ENCODE data around the gene RBM8A. TPM values are rescaled to one million over a fixed set of nuclear protein-coding genes. Genes with fewer than 3 reads are reported as not detected.

The RBM8A gene
- polyA plus RNA-seq, 3 donors = 91.5 to 171 (median 115) TPM

GRCh38 chr1:145877923-145878486 is 49.3 kb downstream of the RBM8A start:
- TF ChIP-seq CTCF (IDR thresholded peaks at IDR 0.05) = no peak
- H3K27me3 Mint-ChIP-seq (ENCODE audit: low read depth in 3 of 3) = peaks cover under 1 to 5% (median 3%) of the 10 kb centered on the region in 3 donors
- H3K9me3 Mint-ChIP-seq = peaks cover 0 to 3% (median 0%) of the 10 kb centered on the region in 7 donors
- H2AFZ ChIP-seq (ENCODE audit: insufficient read depth, low read depth, low read length, poor library complexity, severe bottlenecking) = no peak overlapping the region
- no peaks in the 10 kb centered on the region for H3K9me3 ChIP-seq (replicated peaks in 1 of 2; ENCODE audit: control insufficient read depth in 1 of 2, insufficient read depth in 1 of 2, low read length in 2 of 2)
- H3K4me1 ChIP-seq (ENCODE audit: control insufficient read depth in 1 of 2, insufficient read depth in 2 of 2, low read length in 2 of 2) = peaks cover 0 to under 1% of the 10 kb centered on the region in 2 donors
- intact Hi-C loops (cut with micrococcal nuclease) = no loop called here
- H3K36me3 ChIP-seq (replicated peaks in 1 of 2; ENCODE audit: control insufficient read depth in 1 of 2, insufficient read depth in 2 of 2, low read length in 2 of 2) = no peaks in the 10 kb centered on the region
- no peak overlapping the region for H3K27ac Mint-ChIP-seq
- no peak overlapping the region for H3K4me2 ChIP-seq (replicated peaks; ENCODE audit: extremely low read depth, low read length, poor library complexity, severe bottlenecking)
- H4K20me1 ChIP-seq (ENCODE audit: insufficient read depth, low read length) = no peaks in the 10 kb centered on the region
- H3K36me3 Mint-ChIP-seq = peaks cover 0 to under 1% of the 10 kb centered on the region in 2 donors
- H3K27me3 ChIP-seq (ENCODE audit: control insufficient read depth in 2 of 2, insufficient read depth in 2 of 2, low read length in 2 of 2) = no peaks in the 10 kb centered on the region
- no peak overlapping the region for H3K4me3 Mint-ChIP-seq
- H3K9ac ChIP-seq (ENCODE audit: insufficient read depth, low read length, poor library complexity, severe bottlenecking) = no peak overlapping the region
- H3K4me3 ChIP-seq (replicated peaks in 1 of 3; ENCODE audit: low read depth in 2 of 3, low read length in 3 of 3) = no peak overlapping the region
- DNase-seq = no peak
- peaks cover 9% of the 10 kb centered on the region for H3K4me1 Mint-ChIP-seq
- 98% methylated on average over 7 of the region's 7 CpGs for WGBS (ENCODE audit: insufficient coverage)
- H3K27ac ChIP-seq (ENCODE audit: low read depth in 1 of 2, low read length in 2 of 2) = no peak overlapping the region
- H3K79me2 ChIP-seq (ENCODE audit: insufficient read depth, low read length) = no peaks in the 10 kb centered on the region

- Histone ChIP-seq H3K9me3 (replicated peaks in 1 of 2; ENCODE audit: control insufficient read depth in 1 of 2, insufficient read depth in 1 of 2, low read length in 2 of 2) (no peaks in the 10 kb centered on the region), H3K9ac (ENCODE audit: insufficient read depth, low read length, poor library complexity, severe bottlenecking) (no peak overlapping the region), H3K79me2 (ENCODE audit: insufficient read depth, low read length) (no peaks in the 10 kb centered on the region), H3K4me2 (replicated peaks; ENCODE audit: extremely low read depth, low read length, poor library complexity, severe bottlenecking) (no peak overlapping the region), H2AFZ (ENCODE audit: insufficient read depth, low read depth, low read length, poor library complexity, severe bottlenecking) (no peak overlapping the region), H3K4me1 (ENCODE audit: control insufficient read depth in 1 of 2, insufficient read depth in 2 of 2, low read length in 2 of 2) (peaks cover 17 to 23% of the 10 kb centered on the region in 2 donors), H3K4me3 (replicated peaks in 1 of 3; ENCODE audit: low read depth in 2 of 3, low read length in 3 of 3) (no peak overlapping the region), H3K27me3 (ENCODE audit: control insufficient read depth in 2 of 2, insufficient read depth in 2 of 2, low read length in 2 of 2) (no peaks in the 10 kb centered on the region), H4K20me1 (ENCODE audit: insufficient read depth, low read length) (no peaks in the 10 kb centered on the region), H3K27ac (ENCODE audit: low read depth in 1 of 2, low read length in 2 of 2) (no peak overlapping the region), H3K36me3 (replicated peaks in 1 of 2; ENCODE audit: control insufficient read depth in 1 of 2, insufficient read depth in 2 of 2, low read length in 2 of 2) (no peaks in the 10 kb centered on the region)
- peaks cover 0 to 2% of the 10 kb centered on the region in 2 donors for H3K36me3 Mint-ChIP-seq
- intact Hi-C loops (cut with micrococcal nuclease) = no loop called here
- H3K4me1 Mint-ChIP-seq = peaks cover 23% of the 10 kb centered on the region
- peak overlapping the region in 1 of 7 donors; percentile 3 for H3K27ac Mint-ChIP-seq
- no peak overlapping the region for H3K4me3 Mint-ChIP-seq
- TF ChIP-seq CTCF (IDR thresholded peaks at IDR 0.05) = no peak
- DNase-seq = no peak
- peaks cover 0 to 3% (median 0%) of the 10 kb centered on the region in 7 donors for H3K9me3 Mint-ChIP-seq
- peaks cover 4 to 9% (median 6%) of the 10 kb centered on the region in 3 donors for H3K27me3 Mint-ChIP-seq (ENCODE audit: low read depth in 3 of 3)
- 63% methylated on average over 11 of the region's 12 CpGs for WGBS (ENCODE audit: insufficient coverage)
Observed at GRCh38 chr1:145874646-145875045, 52.6 kb downstream of the RBM8A start.
